ENCODE data around the gene NF2.

NF2 gene

GRCh38 chr22:29720811-29721323, 117.4 kb downstream of the NF2 start:
- no peak for DNase-seq (ENCODE audit: low read depth in 3 of 3)

GRCh38 chr22:29722151-29722550, 118.7 kb downstream of the NF2 start:
- no peak for DNase-seq (ENCODE audit: low read depth in 3 of 3)

GRCh38 chr22:29722587-29722986, 119.2 kb downstream of the NF2 start:
- DNase-seq (ENCODE audit: low read depth in 3 of 3) = no peak

DNA sequence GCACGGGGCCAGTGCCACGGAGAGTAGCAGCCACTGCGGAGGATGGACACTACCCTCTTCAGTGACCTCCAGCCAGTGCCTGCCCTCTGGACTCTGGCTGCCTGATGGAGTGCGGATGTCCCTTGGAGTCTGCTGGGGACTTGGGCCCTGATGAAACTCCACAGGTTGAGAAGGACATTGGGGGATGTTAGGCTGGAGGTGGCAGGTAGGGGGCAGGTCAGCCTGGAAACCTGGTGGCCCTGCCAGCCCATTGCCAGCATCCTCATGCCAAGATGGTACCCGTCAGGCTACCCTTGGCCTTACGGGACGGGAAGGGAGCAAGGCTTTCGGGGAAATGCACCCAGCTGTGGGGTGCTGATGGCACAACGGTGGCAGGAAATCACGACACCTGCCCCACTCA, 120.3 kb downstream of the NF2 start:
- DNase-seq (ENCODE audit: low read depth in 3 of 3) = no peak

DNA sequence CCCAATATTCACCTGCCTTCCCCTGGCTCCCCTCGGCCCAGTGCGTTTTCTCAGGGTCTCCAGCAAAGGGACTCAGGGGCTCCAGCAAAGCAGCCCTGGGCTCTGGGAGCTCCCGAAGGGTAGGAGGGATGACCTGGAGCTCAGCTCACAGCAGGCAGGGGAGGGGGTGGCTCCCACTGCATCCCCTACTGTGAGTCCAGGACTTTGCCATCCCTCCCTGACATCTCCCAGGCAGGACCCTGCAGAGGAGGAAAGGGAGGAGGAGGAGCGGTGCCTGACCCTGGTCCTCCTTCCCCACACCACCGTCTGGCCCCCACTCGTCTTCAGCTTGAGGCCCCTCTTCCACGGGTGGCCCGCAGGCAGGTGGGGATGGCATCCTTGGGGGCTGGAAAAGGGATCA, 121.4 kb downstream of the NF2 start:
- DNase-seq (ENCODE audit: low read depth in 3 of 3) = no peak

DNA sequence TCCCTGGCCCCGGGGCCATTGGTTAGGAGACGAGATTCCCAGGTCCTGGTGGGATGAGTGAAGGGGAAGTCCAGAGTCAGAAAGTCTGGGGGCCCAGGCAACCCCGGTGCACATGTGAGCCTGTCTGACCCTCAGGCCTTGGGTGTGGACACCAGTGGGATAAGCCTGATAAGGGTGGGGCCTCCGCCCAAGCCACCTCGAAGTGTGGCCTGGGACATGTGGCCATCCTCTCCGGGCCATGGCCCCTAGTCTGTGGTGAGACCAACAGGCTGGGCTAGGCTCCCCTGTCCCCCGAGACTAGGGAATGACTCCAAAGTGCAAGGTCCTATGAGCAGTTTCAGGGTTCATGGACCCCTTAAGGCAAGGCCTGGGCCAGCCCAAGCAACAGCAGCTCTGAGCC, 122.7 kb downstream of the NF2 start:
- no peak for DNase-seq (ENCODE audit: low read depth in 3 of 3)

DNA sequence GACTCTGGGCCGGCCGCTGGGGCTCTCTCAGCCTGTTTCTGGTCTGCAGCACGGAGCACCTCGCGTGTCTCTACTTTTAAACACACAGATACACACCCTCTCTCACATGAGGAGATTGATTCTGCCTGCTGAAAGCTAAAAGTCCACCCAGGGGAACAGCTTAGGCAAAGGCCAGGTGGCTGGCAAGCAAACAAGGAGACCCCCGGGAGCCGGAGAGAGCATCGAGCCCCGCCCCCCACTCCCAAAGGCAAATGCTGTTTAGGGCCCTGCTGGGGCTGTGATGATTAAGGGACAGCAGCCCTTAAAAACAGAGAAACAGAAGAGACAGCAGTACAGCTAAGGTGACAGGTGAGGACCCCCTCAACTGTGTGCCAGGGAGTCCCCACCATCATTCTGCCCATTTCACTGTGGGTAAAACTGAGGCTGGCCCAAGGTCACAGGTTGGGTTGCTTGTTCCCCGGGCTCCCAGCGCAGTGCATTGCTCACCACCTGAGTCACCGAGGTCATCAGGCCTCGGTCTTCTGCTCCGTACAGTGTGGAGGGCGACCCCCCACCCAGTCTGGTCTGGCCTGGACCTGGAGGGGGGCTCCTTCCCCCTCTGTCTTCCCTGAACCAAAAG, 123.2 kb downstream of the NF2 start:
- DNase-seq (ENCODE audit: low read depth in 3 of 3) = no peak

- no peak for DNase-seq (ENCODE audit: low read depth in 3 of 3)
Observed at GRCh38 chr22:29727131-29727523, 123.7 kb downstream of the NF2 start.

- no peak for DNase-seq (ENCODE audit: low read depth in 3 of 3)
Observed at GRCh38 chr22:29729161-29729560, 125.7 kb downstream of the NF2 start.

DNA sequence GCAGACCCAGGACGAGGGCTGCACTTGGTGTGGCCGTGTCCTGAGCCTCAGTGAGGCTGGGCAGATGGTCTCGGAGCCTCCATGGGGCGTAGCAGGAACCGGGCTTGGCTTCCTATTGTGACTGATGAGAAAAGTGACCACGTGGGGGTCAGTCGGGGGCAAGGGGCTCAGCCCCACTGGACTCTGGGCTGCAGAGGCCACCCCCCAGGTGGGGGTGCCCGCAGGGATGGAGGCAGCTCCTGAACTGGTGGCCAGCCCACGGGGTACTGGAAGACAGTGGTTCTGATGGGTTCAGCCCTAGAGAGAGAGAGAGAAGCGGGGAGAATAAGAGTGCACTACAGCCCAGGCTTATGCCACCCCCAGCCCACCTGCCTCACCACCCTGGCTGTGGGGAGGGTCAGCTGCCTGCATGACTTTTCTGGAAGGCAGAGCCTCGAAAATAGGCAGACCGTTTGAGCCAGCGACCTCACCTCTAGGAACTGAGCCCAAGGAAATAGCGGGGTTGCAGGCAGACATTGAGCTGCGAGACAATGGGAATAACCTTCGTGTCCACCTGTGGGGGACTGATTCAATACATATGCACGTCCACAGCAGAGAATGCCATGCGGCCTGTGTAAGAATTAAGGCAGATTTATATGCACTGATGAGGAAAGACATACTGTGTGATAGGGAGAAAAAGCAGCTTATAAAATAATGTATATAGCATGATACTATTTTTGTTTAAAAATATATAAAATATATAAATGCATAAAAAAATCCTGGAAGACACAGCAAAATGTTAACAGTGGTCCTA, 127.8 kb downstream of the NF2 start:
- no peak for DNase-seq (ENCODE audit: low read depth in 3 of 3)

GRCh38 chr22:29732883-29733282, 129.4 kb downstream of the NF2 start:
- no peak for DNase-seq (ENCODE audit: low read depth in 3 of 3)

- no peak for DNase-seq (ENCODE audit: low read depth in 3 of 3)
Observed at GRCh38 chr22:29733362-29734201, 130.1 kb downstream of the NF2 start.

- no peak for DNase-seq (ENCODE audit: low read depth in 3 of 3)
Observed at GRCh38 chr22:29734406-29734805, 131.0 kb downstream of the NF2 start.

GRCh38 chr22:29734838-29735237, 131.4 kb downstream of the NF2 start:
- DNase-seq (ENCODE audit: low read depth in 3 of 3) = no peak

- DNase-seq (ENCODE audit: low read depth in 3 of 3) = no peak
Observed at GRCh38 chr22:29735416-29735815, 132.0 kb downstream of the NF2 start.

GRCh38 chr22:29737251-29738117, 134.1 kb downstream of the NF2 start:
- DNase-seq (ENCODE audit: low read depth in 3 of 3) = no peak

DNA sequence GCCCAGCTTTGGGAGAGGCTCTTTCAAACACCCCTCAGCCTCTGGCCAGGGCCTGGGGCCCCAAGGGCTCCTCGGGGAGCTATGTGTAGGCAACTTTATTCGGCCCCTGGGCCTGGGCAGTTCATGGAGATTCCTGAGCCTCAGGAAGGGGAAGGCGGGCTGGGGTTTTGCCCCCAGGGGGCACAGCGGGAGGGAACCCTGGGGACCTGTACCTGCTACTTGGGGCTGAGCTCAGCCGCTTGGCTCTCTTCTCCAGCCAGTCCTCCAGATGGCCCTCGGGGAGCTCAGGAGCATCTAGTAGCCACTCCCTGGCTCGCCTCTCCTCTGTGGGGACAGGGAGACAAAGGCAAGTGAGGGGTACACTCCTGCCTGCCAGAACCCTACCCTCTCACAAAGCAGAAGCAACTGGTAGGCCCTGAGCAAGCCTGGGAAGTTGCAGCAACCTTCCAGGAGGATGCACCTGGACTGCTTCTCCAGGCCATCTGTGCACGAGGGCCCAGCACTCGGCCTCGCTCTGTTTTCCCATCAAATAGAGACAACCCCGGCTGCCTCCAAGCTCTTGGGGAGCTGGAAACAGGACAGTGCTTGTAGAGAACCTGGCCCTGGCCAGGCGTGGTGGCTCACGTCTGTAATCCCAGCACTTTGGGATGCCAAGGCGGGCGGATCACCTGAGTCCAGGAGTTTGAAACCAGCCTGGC, 134.8 kb downstream of the NF2 start:
- no peak for DNase-seq (ENCODE audit: low read depth in 3 of 3)

GRCh38 chr22:29739346-29739875, 136.0 kb downstream of the NF2 start:
- no peak for DNase-seq (ENCODE audit: low read depth in 3 of 3)

- DNase-seq (ENCODE audit: low read depth in 3 of 3) = no peak
Observed at GRCh38 chr22:29740216-29740615, 136.8 kb downstream of the NF2 start.

GRCh38 chr22:29741926-29742325, 138.5 kb downstream of the NF2 start:
- no peak for DNase-seq (ENCODE audit: low read depth in 3 of 3)

DNA sequence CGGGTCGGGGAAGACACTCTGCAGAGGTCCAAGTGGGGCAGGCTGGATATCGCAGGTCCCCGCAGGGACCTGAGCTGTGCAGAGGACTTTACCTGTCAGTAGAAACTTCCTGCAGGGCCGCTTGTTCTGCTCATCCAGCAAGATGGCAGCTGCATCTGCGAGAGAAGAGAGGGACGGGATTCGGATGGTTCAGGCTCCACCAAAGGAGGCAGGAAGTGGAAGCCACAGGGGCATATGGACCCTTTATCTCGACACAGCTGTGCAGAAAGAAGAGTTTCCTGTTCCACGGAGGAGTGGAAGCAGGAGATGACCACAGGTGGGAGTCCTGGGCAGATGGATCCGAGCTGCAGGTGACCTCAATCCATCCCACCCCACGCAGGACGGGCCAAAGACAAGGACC, 138.9 kb downstream of the NF2 start:
- no peak for DNase-seq (ENCODE audit: low read depth in 3 of 3)
